Measurements from ENCODE around the gene RCL1.
"Not testable (repeated sequence)": the region's sequence is repeated elsewhere in the genome, so short reads cannot be mapped to it uniquely, and the experiment has no call there.

Gene RCL1

GRCh38 chr9:4891674-4892073, 98.9 kb downstream of the RCL1 start:
- DNase-seq = no peak

GRCh38 chr9:4892501-4893194, 99.9 kb downstream of the RCL1 start:
- DNase-seq = no peak

DNA sequence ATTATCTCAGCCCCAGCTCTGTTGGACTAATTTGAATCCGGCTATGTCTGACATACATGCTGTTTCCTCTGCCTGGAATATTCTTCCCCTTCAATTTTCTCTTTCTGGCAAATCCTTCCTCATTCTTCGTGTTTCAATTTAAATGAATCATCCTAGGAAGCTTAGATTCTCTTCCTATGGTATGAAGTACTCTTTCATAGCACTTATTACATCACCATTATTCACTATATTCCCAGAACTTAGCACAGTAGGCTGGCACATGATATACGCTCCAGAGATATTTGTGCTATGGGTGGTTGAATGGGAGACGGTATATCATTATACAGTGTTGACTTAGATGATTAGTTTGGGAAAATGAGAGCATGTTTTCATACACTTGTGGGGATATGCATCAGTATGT, 101.3 kb downstream of the RCL1 start:
- DNase-seq = no peak

DNA sequence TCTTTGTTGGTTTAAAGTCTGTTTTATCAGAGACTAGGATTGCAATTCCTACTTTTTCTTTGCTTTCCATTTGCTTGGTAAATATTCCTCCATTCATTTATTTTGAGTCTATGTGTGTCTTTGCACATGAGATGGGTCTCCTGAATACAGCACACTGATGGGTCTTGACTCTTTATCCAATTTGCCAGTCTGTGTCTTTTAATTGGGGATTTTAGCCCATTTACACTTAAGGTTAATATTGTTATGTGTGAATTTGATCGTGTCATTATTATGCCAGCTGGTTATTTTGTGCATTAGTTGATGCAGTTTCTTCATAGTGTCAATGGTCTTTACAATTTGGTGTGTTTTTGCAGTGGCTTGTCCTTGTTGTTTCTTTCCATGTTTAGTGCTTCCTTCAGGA, 107.1 kb downstream of the RCL1 start:
- not testable (repeated sequence) for DNase-seq

DNA sequence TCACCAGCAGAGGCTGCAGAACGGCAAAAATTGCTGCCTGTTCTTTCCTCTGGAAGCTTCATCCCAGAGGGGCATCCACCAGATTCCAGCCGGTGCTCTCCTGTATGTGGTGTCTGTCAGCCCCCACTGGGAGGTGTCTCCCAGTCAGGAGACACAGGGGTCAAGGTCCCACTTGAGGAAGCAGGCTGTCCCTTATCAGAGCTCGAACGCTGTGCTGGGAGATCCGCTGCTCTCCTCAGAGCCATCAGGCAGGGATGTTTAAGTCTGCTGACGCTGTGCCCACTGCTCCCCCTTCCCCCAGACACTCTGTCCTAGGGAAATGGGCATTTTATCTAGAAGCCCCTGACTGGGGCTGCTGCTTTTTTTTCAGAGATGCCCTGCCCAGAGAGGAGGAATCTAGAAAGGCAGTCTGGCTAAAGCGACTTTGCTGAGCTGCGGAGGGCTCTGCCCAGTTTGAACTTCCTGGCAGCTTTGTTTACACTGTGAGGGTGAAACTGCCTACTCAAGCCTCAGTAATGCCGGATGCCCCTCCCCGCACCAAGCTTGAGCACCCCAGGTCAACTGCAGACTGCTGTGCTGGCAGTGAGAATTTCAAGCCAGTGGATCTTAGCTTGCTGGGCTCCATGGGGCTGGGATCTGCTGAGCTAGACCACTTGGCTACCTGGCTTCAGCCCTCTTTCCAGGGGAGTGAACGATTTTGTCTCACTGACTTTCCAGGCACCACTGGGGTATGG, 108.8 kb downstream of the RCL1 start:
- not testable (repeated sequence) for DNase-seq

DNA sequence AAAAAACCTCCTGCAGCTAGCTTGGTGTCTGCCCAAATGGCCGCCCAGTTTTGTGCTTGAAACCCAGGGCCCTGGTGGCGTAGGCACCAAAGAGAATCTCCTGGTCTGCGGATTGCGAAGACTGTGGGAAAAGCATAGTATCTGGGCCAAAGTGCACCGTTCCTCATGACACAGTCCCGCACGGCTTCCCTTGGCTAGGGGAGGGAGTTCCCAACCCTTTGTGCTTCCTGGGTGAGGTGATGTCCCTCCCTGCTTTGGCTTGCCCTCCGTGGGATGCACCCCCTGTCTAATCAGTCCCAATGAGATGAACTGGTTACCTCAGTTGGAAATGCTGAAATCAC, 109.4 kb downstream of the RCL1 start:
- DNase-seq = no peak

DNA sequence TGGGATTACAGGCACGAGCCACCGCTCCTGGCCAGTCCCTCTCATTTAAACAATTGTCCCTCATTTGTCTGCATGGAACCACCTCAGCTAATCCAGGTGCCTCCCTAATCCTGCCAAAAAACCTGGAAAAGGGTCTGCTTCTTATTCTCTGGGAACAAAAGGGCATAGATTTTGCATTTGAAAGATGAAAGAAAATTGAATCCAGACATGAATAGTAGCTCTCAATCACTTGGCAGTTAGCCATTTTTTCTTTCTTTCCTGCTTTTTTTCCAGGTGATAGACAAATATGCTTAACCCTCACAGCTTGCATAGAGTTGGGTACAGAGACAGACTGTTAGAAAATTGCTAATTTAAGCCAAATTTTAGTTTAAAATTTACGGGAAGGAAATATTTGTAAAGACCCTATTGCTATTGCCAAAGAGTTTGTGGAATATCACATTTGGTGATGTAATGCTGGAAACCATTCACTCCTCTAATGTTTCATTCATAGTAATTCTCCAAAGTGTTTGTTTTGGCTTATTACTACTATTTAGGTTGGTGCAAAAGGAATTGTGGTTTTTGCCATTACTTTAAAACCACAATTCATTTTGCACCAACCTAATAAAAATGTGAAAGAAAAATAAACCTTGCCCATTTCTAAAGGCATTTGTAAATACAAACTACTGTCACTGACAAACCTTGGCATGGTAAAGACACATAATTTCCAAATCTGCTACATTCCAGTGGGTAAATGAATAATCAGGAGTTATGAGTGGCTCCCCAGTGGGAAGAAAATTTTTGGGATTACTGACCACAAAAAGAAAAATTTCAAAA, 111.8 kb downstream of the RCL1 start:
- no peak for DNase-seq

DNA sequence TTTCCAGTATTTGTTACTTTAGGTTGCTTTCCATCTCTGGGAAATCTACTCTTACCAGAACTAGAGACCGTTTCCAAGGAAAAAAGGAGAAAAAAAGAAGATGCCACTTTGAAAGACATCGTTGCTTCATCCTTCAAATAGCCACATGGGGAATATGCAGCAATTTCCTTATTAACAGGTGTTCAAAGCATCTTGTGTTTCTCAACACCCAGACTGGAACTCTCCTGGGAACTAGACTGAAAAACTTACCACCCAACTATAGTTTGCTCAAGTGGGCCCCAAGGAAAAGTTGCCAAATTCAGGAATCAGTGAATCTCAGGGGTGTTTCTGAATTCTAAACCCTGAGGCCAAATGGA, 112.4 kb downstream of the RCL1 start:
- DNase-seq = no peak
